Gastrocnemius medialis (tissue), 4 donors: ENCODE data around the gene PPFIBP2. TPM values are rescaled to one million over a fixed set of nuclear protein-coding genes. Genes with fewer than 3 reads are reported as not detected.
A peak's percentile ranks its signal among the peaks of the same experiment; 100 is the strongest.

Source experiments
- ATAC-seq, 2 donors: fragments of 150-250 bp; one replicate each; pipeline ENCODE4 v1.9.1; 2016
- DNase-seq, 2 donors: peaks; one replicate each; pipeline ENCODE4 v3.0.0-alpha.2; 2019
- H3K27ac ChIP-seq, 4 donors: fragments of 200-600 bp; sonication (generic); 1 replicate in 1 of 4; 2 replicates in 3 of 4; pipeline ENCODE4 v1.5.1; 2016 to 2018; ENCODE audit warnings: mild to moderate bottlenecking in 2 of 4, moderate library complexity in 1 of 4
- H3K27me3 ChIP-seq, 3 donors: fragments of 200-600 bp; sonication (generic) in 2 of 3; 1 replicate in 1 of 3; 2 replicates in 2 of 3; pipeline versions ENCODE4 v1.5.1 to v1.6.0; 2016 to 2019; ENCODE audit warnings: mild to moderate bottlenecking in 1 of 3, moderate library complexity in 1 of 3
- H3K36me3 ChIP-seq, 2 donors: fragments of 200-600 bp; sonication (generic) in 1 of 2; one replicate each; pipeline ENCODE4 v1.5.1; 2017 to 2018
- H3K4me1 ChIP-seq, 2 donors: fragments of 200-600 bp; sonication (generic) in 1 of 2; one replicate each; pipeline ENCODE4 v1.5.1; 2016 to 2017; ENCODE audit warnings: mild to moderate bottlenecking in 2 of 2
- H3K4me3 ChIP-seq, 4 donors: fragments of 200-600 bp; sonication (generic) in 3 of 4; 1 replicate in 1 of 4; 2 replicates in 3 of 4; pipeline ENCODE4 v1.5.1; 2016 to 2019; ENCODE audit warnings: mild to moderate bottlenecking in 2 of 4
- H3K9me3 ChIP-seq, 3 donors: fragments of 200-600 bp; sonication (generic) in 2 of 3; 1 replicate in 1 of 3; 2 replicates in 2 of 3; pipeline ENCODE4 v1.5.1; 2016 to 2019
- POLR2A ChIP-seq, 2 donors: fragments of 450-650 bp; IDR thresholded peaks; one replicate each; pipeline ENCODE4 v1.6.1; 2017; ENCODE audit warnings: antibody characterized with exemption in 2 of 2, mild to moderate bottlenecking in 2 of 2, moderate library complexity in 2 of 2
- in situ Hi-C, 4 donors: fragments of 200-750 bp; cut with MboI; loops; one replicate each; pipeline versions ENCODE4 v1.15.0 to v1.8.0; 2017; ENCODE audit warnings: low sequenced_read_pairs in 4 of 4
- intact Hi-C: fragments of 100-400 bp; cut with DNase I; formaldehyde crosslinking; loops from one replicate; pipeline ENCODE4 v1.15.1; 2023; ENCODE audit warnings: low total_unique reads
- total RNA-seq, 4 donors: library from RNA; depleted of rRNA; stranded (reverse); fragments of >200 nt; gene quantifications; one replicate each; pipeline versions ENCODE4 v1.1.0 to v1.2.3, GENCODE V29; 2016
- TF ChIP-seq, protein P1 (sequence below), 5 experiments: fragments of 450-650 bp in 3 of 5; fragments of 200-600 bp in 2 of 5; sonication (generic) in 2 of 5; IDR thresholded peaks in 4 of 5; conservative IDR thresholded peaks in 1 of 5; 1 replicate in 4 of 5; 2 replicates in 1 of 5; pipeline ENCODE4 v1.5.1; 2016 to 2019; ENCODE audit warnings: antibody characterized with exemption in 5 of 5, mild to moderate bottlenecking in 3 of 5, moderate library complexity in 3 of 5

The PPFIBP2 gene
- total RNA-seq, 4 donors from 2014 or later, result 10.5 to 33.5 (median 25.4) TPM

GRCh38 chr11:7621554-7621953 is 107.8 kb downstream of the PPFIBP2 start:
- TF ChIP-seq, protein P1, sequence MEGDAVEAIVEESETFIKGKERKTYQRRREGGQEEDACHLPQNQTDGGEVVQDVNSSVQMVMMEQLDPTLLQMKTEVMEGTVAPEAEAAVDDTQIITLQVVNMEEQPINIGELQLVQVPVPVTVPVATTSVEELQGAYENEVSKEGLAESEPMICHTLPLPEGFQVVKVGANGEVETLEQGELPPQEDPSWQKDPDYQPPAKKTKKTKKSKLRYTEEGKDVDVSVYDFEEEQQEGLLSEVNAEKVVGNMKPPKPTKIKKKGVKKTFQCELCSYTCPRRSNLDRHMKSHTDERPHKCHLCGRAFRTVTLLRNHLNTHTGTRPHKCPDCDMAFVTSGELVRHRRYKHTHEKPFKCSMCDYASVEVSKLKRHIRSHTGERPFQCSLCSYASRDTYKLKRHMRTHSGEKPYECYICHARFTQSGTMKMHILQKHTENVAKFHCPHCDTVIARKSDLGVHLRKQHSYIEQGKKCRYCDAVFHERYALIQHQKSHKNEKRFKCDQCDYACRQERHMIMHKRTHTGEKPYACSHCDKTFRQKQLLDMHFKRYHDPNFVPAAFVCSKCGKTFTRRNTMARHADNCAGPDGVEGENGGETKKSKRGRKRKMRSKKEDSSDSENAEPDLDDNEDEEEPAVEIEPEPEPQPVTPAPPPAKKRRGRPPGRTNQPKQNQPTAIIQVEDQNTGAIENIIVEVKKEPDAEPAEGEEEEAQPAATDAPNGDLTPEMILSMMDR (IDR thresholded peaks at IDR 0.05 in 4 of 5, conservative IDR thresholded peaks at IDR 0.05 in 1 of 5), result no peak
- no peak for TF ChIP-seq POLR2A (IDR thresholded peaks at IDR 0.05)
- no peak for ATAC-seq
- intact Hi-C loops (no loop called here), in situ Hi-C loops (no loop called here)
- Histone ChIP-seq H3K36me3 (peaks cover 4 to 34% of the 10 kb centered on the region in 2 donors), H3K4me3 (no peak overlapping the region), H3K9me3 (no peaks in the 10 kb centered on the region), H3K4me1 (peaks cover 0 to 4% of the 10 kb centered on the region in 2 donors), H3K27ac (no peak overlapping the region), H3K27me3 (no peaks in the 10 kb centered on the region)
- DNase-seq, result no peak

DNA sequence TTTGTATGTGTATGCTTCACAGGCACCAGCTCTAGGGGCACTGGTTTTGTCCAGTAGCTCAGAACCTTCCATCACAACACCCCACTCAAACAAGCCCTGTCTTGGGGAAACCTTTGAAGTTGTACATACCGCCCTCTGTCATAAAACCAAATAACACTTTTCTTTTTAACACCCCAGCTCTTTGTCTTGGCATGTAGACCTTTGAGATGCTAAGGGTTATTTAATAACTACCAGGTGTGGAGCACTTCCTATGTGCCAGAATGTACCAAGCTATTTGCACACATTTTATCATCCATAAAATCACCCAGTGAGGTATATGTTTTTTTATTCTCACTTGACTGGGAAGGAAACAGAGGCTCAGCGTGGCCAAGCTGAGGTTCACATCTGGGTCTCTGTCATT is 108.9 kb downstream of the PPFIBP2 start:
- no peak overlapping the region for H3K27ac ChIP-seq
- H3K36me3 ChIP-seq, result peaks cover 4 to 39% of the 10 kb centered on the region in 2 donors
- H3K4me1 ChIP-seq, result peaks cover 0 to 4% of the 10 kb centered on the region in 2 donors
- H3K4me3 ChIP-seq, result no peak overlapping the region
- H3K9me3 ChIP-seq, result no peaks in the 10 kb centered on the region
- no peak for DNase-seq
- TF ChIP-seq POLR2A (IDR thresholded peaks at IDR 0.05), result no peak
- TF ChIP-seq, protein P1 (IDR thresholded peaks at IDR 0.05 in 4 of 5, conservative IDR thresholded peaks at IDR 0.05 in 1 of 5), result no peak
- in situ Hi-C loops (no loop called here), intact Hi-C loops (no loop called here)
- H3K27me3 ChIP-seq, result no peaks in the 10 kb centered on the region
- no peak for ATAC-seq

DNA sequence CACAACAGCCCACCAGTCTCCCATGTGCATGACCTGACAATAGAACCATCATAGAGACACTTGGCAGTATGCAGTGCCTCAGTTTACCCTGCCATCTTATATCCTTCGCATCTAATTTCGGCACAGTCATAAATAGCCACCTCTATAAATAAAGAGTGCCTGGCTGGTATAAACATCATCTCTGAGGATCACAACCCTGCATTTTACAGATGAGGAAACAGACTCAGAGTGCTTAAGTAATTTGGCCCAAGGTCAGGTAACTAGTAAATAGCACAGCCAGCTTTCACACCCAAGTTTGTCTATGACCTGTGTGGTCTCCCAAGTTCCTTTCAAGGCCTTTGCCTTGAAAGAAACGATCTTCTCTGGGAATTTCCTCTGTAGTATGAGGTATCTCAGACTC is 114.9 kb downstream of the PPFIBP2 start:
- in situ Hi-C loops (no loop called here), intact Hi-C loops (no loop called here)
- ATAC-seq, result peak in 1 of 2 donors; percentile 59
- no peak for TF ChIP-seq POLR2A (IDR thresholded peaks at IDR 0.05)
- TF ChIP-seq, protein P1 (IDR thresholded peaks at IDR 0.05 in 4 of 5, conservative IDR thresholded peaks at IDR 0.05 in 1 of 5), result no peak
- Histone ChIP-seq H3K4me3 (no peak overlapping the region), H3K4me1 (peaks cover 16 to 22% of the 10 kb centered on the region in 2 donors), H3K27me3 (no peaks in the 10 kb centered on the region), H3K9me3 (no peaks in the 10 kb centered on the region), H3K36me3 (peaks cover 0 to 59% of the 10 kb centered on the region in 2 donors), H3K27ac (peak overlapping the region; percentile 36 to 66 (median 55))
- no peak for DNase-seq

DNA sequence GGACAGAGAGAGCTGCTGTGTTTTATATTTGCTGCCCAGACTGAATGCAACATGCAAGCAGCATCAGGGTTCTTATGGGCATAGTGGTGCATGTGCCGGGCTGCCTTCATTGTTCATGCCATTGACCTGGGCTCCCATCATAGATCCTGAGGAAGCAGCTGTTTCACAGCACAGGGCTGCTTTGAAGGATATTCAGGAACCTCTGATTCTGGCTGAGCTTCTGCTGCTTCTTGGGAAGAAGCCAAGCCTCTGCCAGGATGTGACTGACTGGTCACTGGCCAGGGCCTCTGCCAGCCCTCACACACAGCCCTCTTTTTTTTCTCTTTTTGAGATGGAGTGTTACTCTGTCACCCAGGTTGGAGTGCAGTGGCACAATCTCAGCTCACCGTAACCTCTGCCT is 116.2 kb downstream of the PPFIBP2 start:
- Histone ChIP-seq H3K27ac (peak overlapping the region in 3 of 4 donors; percentile 11 to 59 (median 51)), H3K4me1 (peaks cover 16 to 22% of the 10 kb centered on the region in 2 donors), H3K9me3 (no peaks in the 10 kb centered on the region), H3K4me3 (no peak overlapping the region), H3K27me3 (no peaks in the 10 kb centered on the region), H3K36me3 (peaks cover 0 to 55% of the 10 kb centered on the region in 2 donors)
- no peak for DNase-seq
- TF ChIP-seq, protein P1 (IDR thresholded peaks at IDR 0.05 in 4 of 5, conservative IDR thresholded peaks at IDR 0.05 in 1 of 5), result no peak
- TF ChIP-seq POLR2A (IDR thresholded peaks at IDR 0.05), result no peak
- intact Hi-C loops, result no loop called here
- in situ Hi-C loops, result no loop called here
- ATAC-seq, result peak in 1 of 2 donors; percentile 9

DNA sequence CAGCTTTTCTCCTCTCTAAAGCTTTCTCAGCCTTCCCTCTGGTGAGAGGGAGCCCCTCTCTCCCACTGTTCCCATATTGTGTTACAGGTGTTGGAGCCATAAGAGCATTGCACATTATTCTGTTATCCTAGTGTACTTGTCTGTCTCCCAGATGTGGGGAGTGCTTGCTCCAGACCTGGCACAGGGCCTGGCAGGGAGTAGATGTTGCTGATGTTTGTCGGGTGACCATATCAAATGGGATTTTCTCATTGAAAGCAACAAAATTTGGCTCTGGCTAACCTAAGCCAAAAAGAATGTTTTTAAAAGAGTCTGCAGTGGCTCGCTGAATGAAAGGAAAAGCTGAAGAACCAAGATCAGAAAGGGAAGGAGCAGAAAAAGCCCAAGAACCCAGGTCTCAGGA is 118.4 kb downstream of the PPFIBP2 start:
- in situ Hi-C loops (no loop called here), intact Hi-C loops (no loop called here)
- TF ChIP-seq, protein P1 (IDR thresholded peaks at IDR 0.05 in 4 of 5, conservative IDR thresholded peaks at IDR 0.05 in 1 of 5), result no peak
- no peak for TF ChIP-seq POLR2A (IDR thresholded peaks at IDR 0.05)
- no peak overlapping the region for H3K4me3 ChIP-seq
- ATAC-seq (no peak), DNase-seq (no peak)
- H3K9me3 ChIP-seq, result no peaks in the 10 kb centered on the region
- no peaks in the 10 kb centered on the region for H3K27me3 ChIP-seq
- H3K27ac ChIP-seq, result no peak overlapping the region
- peaks cover 16 to 22% of the 10 kb centered on the region in 2 donors for H3K4me1 ChIP-seq
- H3K36me3 ChIP-seq, result peaks cover 0 to 65% of the 10 kb centered on the region in 2 donors
